HCEC 1CT (cell line): ENCODE data around the gene NPC1L1.
"Not testable (repeated sequence)": the region's sequence is repeated elsewhere in the genome, so short reads cannot be mapped to it uniquely, and the experiment has no call there.

Source experiments
- DNase-seq: peaks from one replicate; pipeline ENCODE4 v3.0.0-alpha.2; 2017

NPC1L1 gene

DNA sequence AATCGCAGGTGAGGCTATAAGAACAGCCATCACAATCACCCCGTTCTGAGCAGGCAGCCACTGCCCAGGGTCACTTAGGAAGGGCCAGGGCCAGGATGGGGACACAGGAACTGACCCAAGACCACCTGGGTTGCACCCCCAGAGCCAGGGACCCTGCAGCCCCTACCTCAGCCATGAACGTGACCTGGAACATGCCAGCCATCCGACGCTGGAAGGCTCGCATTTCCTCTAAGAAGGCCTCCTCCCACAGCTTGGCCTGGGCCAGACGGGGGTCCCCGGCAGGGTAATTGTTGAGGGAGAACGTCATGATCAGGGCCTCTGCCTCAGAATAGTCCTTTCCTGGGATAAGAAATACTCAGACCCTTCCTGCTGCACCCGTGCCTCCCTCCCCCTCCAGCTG, 5.0 kb downstream of the NPC1L1 start:
- DNase-seq: no peak

GRCh38 chr7:44535348-44536064, 5.6 kb downstream of the NPC1L1 start:
- no peak for DNase-seq

GRCh38 chr7:44534501-44534900, 6.6 kb downstream of the NPC1L1 start:
- DNase-seq: peak; percentile 26

DNA sequence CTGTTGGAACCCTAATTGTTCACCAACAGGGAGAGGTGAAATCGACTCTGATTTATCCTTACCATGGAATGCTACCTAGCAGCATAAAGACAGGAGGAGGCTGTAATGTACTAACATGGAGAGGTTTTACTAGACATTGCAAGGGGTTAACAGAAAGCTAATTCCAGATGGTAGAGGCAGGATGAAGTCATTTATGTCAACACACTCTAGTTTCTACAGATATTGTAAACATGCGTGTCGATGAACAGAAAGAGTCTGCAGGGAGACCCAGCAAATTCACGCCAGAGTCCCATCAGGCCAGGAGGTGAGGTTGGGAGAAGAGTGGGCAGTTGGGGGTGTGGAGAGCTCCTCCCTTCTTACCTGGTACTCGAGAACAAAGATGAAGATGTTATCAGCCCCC, 7.0 kb downstream of the NPC1L1 start:
- no peak for DNase-seq

DNA sequence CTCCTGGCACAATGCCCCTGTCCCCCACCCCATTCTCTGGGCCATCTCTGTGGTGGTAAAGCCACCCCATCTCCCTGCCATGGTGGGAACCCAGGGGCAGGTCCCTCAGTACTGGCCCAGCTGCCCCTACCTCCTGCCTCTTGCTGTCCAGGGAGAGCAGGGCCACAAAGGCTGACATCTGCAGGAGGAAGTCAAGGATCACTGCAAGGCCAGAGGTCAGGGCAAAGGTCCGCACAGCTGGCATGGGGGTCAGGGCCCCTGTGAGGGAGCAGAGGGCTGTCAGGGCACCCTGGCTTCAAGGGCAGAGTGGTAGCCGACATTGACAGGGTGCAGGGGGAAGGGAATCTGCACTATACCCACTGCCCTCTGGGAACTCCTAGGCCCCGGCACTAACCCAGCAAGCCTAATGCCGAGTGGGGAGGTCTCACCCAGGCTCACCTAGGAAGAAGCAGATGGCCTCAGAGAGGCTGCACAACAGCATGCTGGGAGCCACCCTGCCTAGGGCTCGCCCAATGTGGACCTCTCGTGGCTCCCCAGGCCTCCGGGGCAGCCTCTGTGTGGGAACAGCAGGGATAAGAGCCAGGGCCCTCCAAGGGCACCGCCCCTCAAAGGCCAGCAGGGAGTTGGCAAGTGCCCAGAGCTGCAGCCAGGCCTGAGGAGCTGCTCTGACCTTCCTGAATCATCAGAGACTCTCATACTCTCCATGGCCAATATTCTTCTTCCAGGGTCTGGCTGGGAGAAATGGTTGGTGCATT, 7.7 kb downstream of the NPC1L1 start:
- peak; percentile 13 for DNase-seq

- no peak for DNase-seq
These were observed 9.4 kb downstream of the NPC1L1 start for GRCh38 chr7:44531421-44532380.

DNA sequence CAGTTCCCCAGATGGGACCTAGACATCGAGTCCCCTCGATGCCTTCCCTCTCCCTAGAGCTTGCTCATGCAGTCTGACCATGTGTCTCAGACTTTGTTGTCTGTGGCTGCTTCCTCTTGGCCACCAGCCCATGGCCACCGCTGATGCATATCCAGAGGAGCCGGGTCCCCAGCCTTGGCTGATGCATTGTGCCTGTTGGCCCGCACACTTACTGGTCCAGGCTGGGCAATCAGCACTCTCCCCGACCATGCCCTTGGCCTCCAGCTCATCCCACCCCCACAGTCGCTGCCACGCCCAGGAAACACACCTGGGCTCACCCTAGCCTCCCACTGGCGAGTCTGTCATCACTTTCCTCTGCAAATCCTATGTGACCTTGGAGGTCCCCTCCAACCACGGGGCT, 10.1 kb downstream of the NPC1L1 start:
- DNase-seq: no peak

GRCh38 chr7:44524811-44525388, 16.2 kb downstream of the NPC1L1 start:
- DNase-seq: no peak

GRCh38 chr7:44522315-44522714, 18.8 kb downstream of the NPC1L1 start:
- DNase-seq: no peak

GRCh38 chr7:44521347-44522095, 19.6 kb downstream of the NPC1L1 start:
- no peak for DNase-seq

DNA sequence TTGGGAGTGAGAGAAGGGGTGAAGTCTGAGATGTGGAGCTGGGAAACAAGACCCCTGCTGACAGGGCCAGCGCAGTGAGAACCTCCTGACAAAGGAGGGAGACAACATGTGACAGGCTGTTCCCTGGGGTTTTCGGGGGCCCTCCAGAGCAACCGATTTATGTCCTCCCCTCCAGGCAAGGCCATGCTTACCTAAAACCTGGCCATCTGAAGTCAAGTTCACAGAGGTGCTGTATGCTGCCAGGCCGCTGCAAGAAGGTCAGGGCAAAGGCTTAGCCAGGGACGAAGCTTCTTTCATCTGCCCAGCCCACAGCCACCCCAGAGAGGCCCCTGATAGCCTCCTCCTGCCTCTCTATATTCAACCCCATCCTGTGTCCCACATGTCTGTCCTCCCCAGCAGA, 20.6 kb downstream of the NPC1L1 start:
- no peak for DNase-seq

- no peak for DNase-seq
These were observed 21.6 kb downstream of the NPC1L1 start for GRCh38 chr7:44519546-44519945.

DNA sequence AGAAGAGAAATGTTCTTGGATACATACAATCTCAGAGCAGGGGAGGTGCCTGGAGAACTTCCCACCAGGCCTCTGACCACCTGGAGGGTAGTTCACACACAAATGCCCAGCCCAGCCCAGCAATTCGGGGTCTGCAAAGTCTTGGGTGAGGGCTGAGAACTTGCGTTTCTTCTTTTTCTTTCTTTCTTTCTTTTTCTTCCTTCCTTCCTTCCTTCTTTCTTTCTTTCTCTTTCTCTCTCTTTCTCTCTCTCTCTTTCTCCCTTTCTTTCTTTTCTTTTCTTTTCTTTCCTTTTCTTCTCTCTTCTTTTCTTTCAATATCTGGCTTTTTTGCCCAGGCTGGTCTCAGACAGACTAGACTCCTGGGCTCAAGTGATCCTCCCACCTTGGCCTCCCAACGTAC, 22.4 kb downstream of the NPC1L1 start:
- no peak for DNase-seq

DNA sequence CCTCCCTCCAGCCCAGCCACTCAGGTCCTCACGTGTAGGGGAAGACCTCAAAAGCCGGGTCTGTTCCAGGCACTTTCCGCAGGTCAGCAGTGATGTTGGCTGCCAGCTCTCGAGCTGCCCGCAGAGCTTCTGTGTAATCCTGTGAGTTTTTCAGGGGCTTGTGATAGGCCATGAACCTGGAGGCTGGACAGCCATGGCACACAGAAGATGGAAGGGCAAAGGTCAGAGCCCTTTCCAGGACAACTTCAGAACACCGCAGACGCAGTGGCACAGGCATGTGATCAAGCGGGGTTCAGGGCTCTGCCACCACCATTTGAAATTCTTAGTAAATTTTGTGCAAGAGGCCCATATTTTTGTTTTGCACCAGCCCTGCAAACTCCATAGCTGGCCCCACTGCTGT, 24.0 kb downstream of the NPC1L1 start:
- DNase-seq: no peak

GRCh38 chr7:44515590-44516268, 25.4 kb downstream of the NPC1L1 start:
- no peak for DNase-seq

- no peak for DNase-seq
These were observed 28.4 kb downstream of the NPC1L1 start for GRCh38 chr7:44512736-44513135.

- DNase-seq: no peak
These were observed 29.2 kb downstream of the NPC1L1 start for GRCh38 chr7:44511863-44512468.

DNA sequence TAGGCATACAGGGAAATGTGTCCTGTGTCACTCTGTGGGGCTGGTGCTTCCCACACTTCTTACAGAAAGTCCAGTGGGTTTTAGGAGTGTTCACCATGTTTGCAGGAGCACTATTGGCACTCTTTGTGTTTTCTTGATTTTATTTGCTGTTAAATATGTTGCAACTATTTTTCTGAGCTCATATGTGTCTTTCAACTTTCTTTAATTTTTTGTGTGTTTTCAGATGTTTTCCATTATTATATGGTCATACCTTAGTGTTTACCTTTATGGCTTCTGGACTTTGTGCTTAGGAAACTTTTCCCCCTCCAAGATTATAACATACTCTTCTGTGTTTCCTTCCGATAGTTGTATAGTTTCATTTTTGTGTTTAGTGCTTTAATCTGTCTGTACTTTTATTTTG, 29.9 kb downstream of the NPC1L1 start:
- no peak for DNase-seq

GRCh38 chr7:44508328-44509030, 32.7 kb downstream of the NPC1L1 start:
- DNase-seq: no peak

GRCh38 chr7:44506592-44507288, 34.4 kb downstream of the NPC1L1 start:
- not testable (repeated sequence) for DNase-seq
